OCI-LY3 (cell line): ENCODE results near the gene KATNAL1.

Experiments
- H2AFZ ChIP-seq: fragments of 200-600, 300-600 bp; shearing (Covaris generic); 2 replicates; pipeline ENCODE4 v1.6.0; 2014; ENCODE audit warnings: antibody characterized with exemption, low read depth, low read length
- H3K27ac ChIP-seq: fragments of 200-600, 300-600 bp; sonication (generic); 2 replicates; pipeline ENCODE4 v1.5.1; 2014; ENCODE audit warnings: mild to moderate bottlenecking, low read length, moderate library complexity, mixed read lengths
- H3K27me3 ChIP-seq: fragments of 200-600, 300-600 bp; sonication (generic); 2 replicates; pipeline ENCODE4 v1.6.1; 2014; ENCODE audit warnings: low read depth, low read length, mixed read lengths
- H3K36me3 ChIP-seq: fragments of 200-600, 300-600 bp; sonication (generic); replicated peaks from 2 replicates; pipeline ENCODE3; 2014; ENCODE audit warnings: low read depth, low read length, mixed read lengths
- H3K4me1 ChIP-seq: fragments of 300-600, 200-600 bp; sonication (generic); 2 replicates; pipeline ENCODE4 v1.6.1; 2014; ENCODE audit warnings: low read length, mixed read lengths
- H3K4me2 ChIP-seq: fragments of 200-600, 300-600 bp; sonication (generic); 2 replicates; pipeline ENCODE4 v1.6.1; 2014; ENCODE audit warnings: low read length, mixed read lengths
- H3K4me3 ChIP-seq: fragments of 300-600, 200-600 bp; sonication (generic); 2 replicates; pipeline ENCODE4 v1.5.1; 2014; ENCODE audit warnings: antibody characterized with exemption, mild to moderate bottlenecking, low read length, moderate library complexity
- H3K79me2 ChIP-seq: fragments of 300-600, 200-600 bp; shearing (Covaris generic); 2 replicates; pipeline ENCODE4 v1.6.1; 2014; ENCODE audit warnings: mild to moderate bottlenecking, low read length, mixed read lengths
- H3K9ac ChIP-seq: fragments of 300-600, 200-600 bp; shearing (Covaris generic); 2 replicates; pipeline ENCODE4 v1.6.0; 2014; ENCODE audit warnings: mild to moderate bottlenecking, low read length, moderate library complexity
- H3K9me3 ChIP-seq: fragments of 200-600, 300-600 bp; shearing (Covaris generic); 2 replicates; pipeline ENCODE4 v1.6.1; 2014; ENCODE audit warnings: low read length, mixed read lengths; ENCODE audit not compliant: insufficient read depth
- H4K20me1 ChIP-seq: fragments of 200-600, 300-600 bp; sonication (generic); 2 replicates; pipeline ENCODE4 v1.6.1; 2016; ENCODE audit warnings: low read length, mixed read lengths; ENCODE audit not compliant: insufficient read depth
- CTCF ChIP-seq: fragments of 200-600, 300-600 bp; sonication (generic); IDR thresholded peaks from 2 replicates; pipeline ENCODE4 v1.5.1; 2014; ENCODE audit warnings: antibody characterized with exemption, low read length, low read depth
- EZH2phosphoT487 ChIP-seq: fragments of 200-600 bp; shearing (Covaris generic); IDR thresholded peaks from 2 replicates; pipeline ENCODE4 v1.6.1; 2018; ENCODE audit warnings: antibody characterized with exemption, mixed run types, low read depth

KATNAL1 gene

GRCh38 chr13:30353471-30354215, 46.3 kb upstream of the KATNAL1 start:
- H3K4me1 ChIP-seq: no peaks in the 10 kb centered on the region
- no peaks in the 10 kb centered on the region for H4K20me1 ChIP-seq
- H3K4me2 ChIP-seq: no peak overlapping the region

DNA sequence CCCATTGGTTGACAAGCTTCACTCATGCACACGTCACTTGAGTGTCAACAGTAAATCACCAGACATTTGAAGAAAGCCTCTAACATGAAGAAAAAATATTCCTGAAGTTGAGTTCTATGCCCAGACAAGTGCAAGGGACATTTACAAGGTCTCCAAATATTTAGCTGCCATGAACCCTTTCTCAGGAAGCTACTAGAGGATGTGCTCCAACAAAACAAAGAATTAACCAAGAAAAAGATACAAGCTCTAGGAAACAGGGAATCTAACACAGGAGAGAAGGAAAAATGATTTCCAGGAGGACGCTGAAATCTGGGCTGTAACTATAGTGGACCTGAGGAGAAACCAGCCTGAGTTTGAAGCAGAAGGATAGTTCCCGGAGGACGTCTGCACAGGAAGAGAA, 45.7 kb upstream of the KATNAL1 start:
- Histone ChIP-seq H3K4me3 (no peak overlapping the region), H4K20me1 (no peaks in the 10 kb centered on the region), H2AFZ (no peak overlapping the region), H3K27ac (no peak overlapping the region), H3K9ac (no peak overlapping the region), H3K79me2 (no peaks in the 10 kb centered on the region), H3K36me3 (no peaks in the 10 kb centered on the region), H3K4me2 (no peak overlapping the region), H3K27me3 (peaks cover 7% of the 10 kb centered on the region), H3K4me1 (no peaks in the 10 kb centered on the region), H3K9me3 (peaks cover 10% of the 10 kb centered on the region; the same call in 1 of the 2 replicates)
- no peak for TF ChIP-seq EZH2phosphoT487
- no peak for TF ChIP-seq CTCF

More at GRCh38 chr13:30353471-30354215, 46.3 kb upstream of the KATNAL1 start:
- H3K36me3 ChIP-seq: no peaks in the 10 kb centered on the region
- TF ChIP-seq EZH2phosphoT487: no peak
- no peak for TF ChIP-seq CTCF
- H3K27ac ChIP-seq: no peak overlapping the region
- H3K9me3 ChIP-seq: peaks cover 10% of the 10 kb centered on the region; the same call in 1 of the 2 replicates
- no peak overlapping the region for H2AFZ ChIP-seq
- H3K9ac ChIP-seq: no peak overlapping the region
- H3K79me2 ChIP-seq: no peaks in the 10 kb centered on the region
- no peak overlapping the region for H3K4me3 ChIP-seq
- peaks cover 7% of the 10 kb centered on the region for H3K27me3 ChIP-seq

DNA sequence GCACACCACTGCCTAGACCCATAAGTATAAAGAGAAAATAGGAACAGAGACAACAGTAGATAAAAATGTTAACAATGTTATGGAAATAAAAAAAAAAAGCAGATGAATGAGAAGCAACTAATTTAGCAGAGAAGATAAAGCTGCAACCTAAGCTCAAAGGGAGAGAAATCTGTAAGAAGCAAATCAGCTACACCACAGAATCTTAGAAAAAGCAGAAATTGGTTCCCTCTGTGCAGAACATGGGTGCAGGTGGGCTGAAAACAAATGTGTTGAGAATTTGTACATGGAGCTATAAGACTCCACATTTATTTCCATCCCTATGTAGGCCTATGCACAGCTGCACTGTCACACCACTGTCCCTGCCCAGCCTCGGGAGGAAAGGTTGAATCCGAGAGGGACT, 44.8 kb upstream of the KATNAL1 start:
- no peak overlapping the region for H3K27ac ChIP-seq
- no peak overlapping the region for H3K4me2 ChIP-seq
- H2AFZ ChIP-seq: no peak overlapping the region
- peaks cover 7% of the 10 kb centered on the region for H3K27me3 ChIP-seq
- H3K4me1 ChIP-seq: no peaks in the 10 kb centered on the region
- H3K9me3 ChIP-seq: peaks cover 10% of the 10 kb centered on the region; the same call in 1 of the 2 replicates
- no peak for TF ChIP-seq CTCF
- H3K79me2 ChIP-seq: no peaks in the 10 kb centered on the region
- H3K9ac ChIP-seq: no peak overlapping the region
- H3K36me3 ChIP-seq: no peaks in the 10 kb centered on the region
- H4K20me1 ChIP-seq: no peaks in the 10 kb centered on the region
- no peak overlapping the region for H3K4me3 ChIP-seq

GRCh38 chr13:30346789-30347167, 39.4 kb upstream of the KATNAL1 start:
- Histone ChIP-seq H3K4me1 (no peaks in the 10 kb centered on the region), H2AFZ (no peak overlapping the region), H3K9me3 (no peaks in the 10 kb centered on the region), H3K27me3 (peaks cover 15% of the 10 kb centered on the region), H3K4me3 (no peak overlapping the region), H3K9ac (no peak overlapping the region), H3K27ac (no peak overlapping the region), H3K36me3 (no peaks in the 10 kb centered on the region), H3K79me2 (no peaks in the 10 kb centered on the region), H3K4me2 (no peak overlapping the region), H4K20me1 (no peaks in the 10 kb centered on the region)
- no peak for TF ChIP-seq CTCF
- TF ChIP-seq EZH2phosphoT487: no peak
